H1 (cell line): ENCODE results near the gene SLX4IP. TPM values are rescaled to one million over a fixed set of nuclear protein-coding genes. Genes with fewer than 3 reads are reported as not detected.

Experiments used
- RNF2 ChIP-seq: fragments of 200-900, 300-1000 bp; sonication (generic); IDR thresholded peaks from 2 replicates; pipeline ENCODE4 v1.7.1; 2016; ENCODE audit warnings: borderline replicate concordance, low read depth, mild to moderate bottlenecking, antibody characterized with exemption, low read length; ENCODE audit not compliant: poor library complexity, severe bottlenecking; ENCODE audit errors: missing control alignments
- polyA plus RNA-seq, 7 experiments: library from polyadenylated mRNA; depleted of rRNA in 3 of 7; stranded (reverse) in 5 of 7; unstranded in 2 of 7; fragments of >200 nt in 5 of 7; fragments of 200-250 nt in 2 of 7; gene quantifications; 1 replicate in 5 of 7; 2 replicates in 1 of 7; 4 replicates in 1 of 7; pipeline versions ENCODE4 v1.2.1 to v1.2.3, GENCODE V29; 2011 to 2013; ENCODE audit warnings: missing spikeins in 2 of 7, mixed read lengths in 2 of 7
- total RNA-seq: library from RNA; stranded (reverse); fragmentation: NEBNext Ultra II Directional; extraction: Animal tissue kit (Norgen Biotek cat#: 25700); gene quantifications from 2 replicates; pipeline ENCODE4 v1.2.1, GENCODE V29; 2021

Gene SLX4IP
- total and polyA plus RNA-seq, 2 of the 8 experiments (the other 6 are each of a cell fraction or from before 2014, with no cell fraction given), result 2.4 to 8.7 TPM

DNA sequence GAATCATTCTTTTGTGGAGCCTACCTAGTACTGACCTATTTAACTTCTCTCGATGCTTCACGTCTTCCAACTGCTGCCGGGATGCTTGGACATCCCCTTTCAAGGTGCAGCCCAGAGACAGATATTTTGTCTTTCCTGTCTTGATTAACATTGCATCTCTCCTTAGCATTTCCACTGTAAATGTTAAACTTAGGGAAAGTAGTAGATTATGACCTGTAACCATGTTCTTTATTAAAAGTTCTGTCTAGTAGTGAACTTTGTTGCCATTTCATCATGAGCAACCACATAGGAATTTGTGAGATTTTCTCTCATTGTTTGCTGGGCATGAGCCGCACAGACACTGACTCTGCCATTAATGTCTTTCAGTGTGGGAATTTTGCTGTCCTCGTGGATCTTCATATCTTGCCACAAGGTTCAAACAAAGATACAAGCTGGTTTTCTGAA lies 120.8 kb downstream of the SLX4IP start (continued):
- no peak for TF ChIP-seq RNF2
